Measurements from ENCODE around the gene RCOR1. TPM values are rescaled to one million over a fixed set of nuclear protein-coding genes. Genes with fewer than 3 reads are reported as not detected.

The RCOR1 gene
- total and polyA plus RNA-seq, 2 of the 8 experiments (the other 6 are each of a cell fraction or from before 2014, with no cell fraction given), result 12.3 to 26.3 TPM

DNA sequence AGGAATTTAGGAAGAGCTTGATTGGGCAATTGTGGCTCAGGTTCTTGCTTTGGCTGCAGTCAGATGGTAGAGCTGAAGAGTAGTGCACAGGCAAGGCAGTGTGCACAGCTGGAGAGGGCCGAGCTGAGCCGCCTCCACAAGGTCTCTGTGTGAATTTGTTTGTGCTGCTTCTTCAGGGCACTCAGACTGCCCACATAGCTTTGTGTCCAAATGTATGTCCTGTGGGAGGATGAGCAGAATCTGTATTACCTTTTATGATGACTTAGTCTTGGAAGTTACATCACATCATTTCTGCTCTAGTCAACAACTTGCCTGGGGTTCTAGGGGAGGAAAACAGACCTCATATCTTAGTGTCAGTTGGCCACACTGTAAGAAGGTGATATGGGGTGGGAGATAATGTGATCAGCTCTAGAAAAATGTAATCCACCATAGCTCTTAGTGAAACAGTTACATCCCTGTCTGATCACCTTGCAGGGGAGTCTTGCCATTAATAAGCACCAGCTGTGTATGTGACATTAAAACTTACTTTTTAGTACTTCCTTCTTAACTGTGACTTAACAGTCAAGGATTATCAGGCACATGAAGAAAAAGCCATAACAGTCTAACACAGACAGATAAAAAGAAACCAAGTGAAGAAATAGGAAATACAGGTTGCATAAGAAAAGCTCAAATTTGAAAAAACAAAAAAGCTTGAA, 53.4 kb downstream of the RCOR1 start:
- Histone ChIP-seq H3K9ac (replicated peaks in 1 of 4; ENCODE audit: extremely low read depth in 1 of 4, low read depth in 3 of 4, low read length in 3 of 4) (no peak overlapping the region), H3K23me2 (ENCODE audit: low read depth, low read length) (no peaks in the 10 kb centered on the region), H4K20me1 (replicated peaks in 1 of 2; ENCODE audit: control insufficient read depth in 1 of 2, insufficient read depth in 2 of 2, low read length in 2 of 2) (peaks cover 9 to 16% of the 10 kb centered on the region in 2 experiments), H3K56ac (replicated peaks; ENCODE audit: insufficient read length, low read depth, low read length) (no peak overlapping the region), H3K27ac (ENCODE audit: low read depth, low read length) (no peak overlapping the region), H2AFZ (ENCODE audit: low read length) (no peak overlapping the region), H3K4me1 (replicated peaks in 1 of 4; ENCODE audit: control insufficient read depth in 3 of 4, insufficient read depth in 4 of 4, low read length in 3 of 4) (peaks cover 0 to 12% (median 5%) of the 10 kb centered on the region in 4 experiments; a peak in 4 of 7 replicates), H2BK5ac (ENCODE audit: low read depth, low read length) (no peak overlapping the region), H3K36me3 (ENCODE audit: control insufficient read depth in 2 of 4, insufficient read depth in 4 of 4, low read length in 3 of 4) (no peaks in the 10 kb centered on the region), H3K9me3 (ENCODE audit: insufficient read depth in 2 of 2, low read depth in 1 of 2, low read length in 1 of 2) (no peaks in the 10 kb centered on the region), H2BK20ac (ENCODE audit: low read length) (no peak overlapping the region), H3K4me3 (ENCODE audit: extremely low read depth in 1 of 4, insufficient read depth in 2 of 4, low read depth in 3 of 4, low read length in 4 of 4) (no peak overlapping the region), H3K27me3 (replicated peaks in 1 of 4; ENCODE audit: control insufficient read depth in 3 of 4, extremely low read depth in 1 of 4, insufficient read depth in 3 of 4, low read length in 3 of 4) (no peaks in the 10 kb centered on the region), H2BK15ac (ENCODE audit: low read length) (no peak overlapping the region), H3K14ac (ENCODE audit: insufficient read length) (no peak overlapping the region), H4K8ac (ENCODE audit: extremely low read depth, insufficient read depth, low read length) (no peak overlapping the region), H3K23ac (ENCODE audit: insufficient read length) (no peak overlapping the region), H2BK120ac (replicated peaks; ENCODE audit: low read depth, low read length) (no peak overlapping the region), H3K79me2 (ENCODE audit: control insufficient read depth in 1 of 2, insufficient read depth in 2 of 2, low read length in 2 of 2) (peaks cover 13 to 94% of the 10 kb centered on the region in 2 experiments; a peak in 3 of 4 replicates), H3K18ac (ENCODE audit: extremely low read depth, low read length) (no peak overlapping the region), H2AK5ac (ENCODE audit: low read depth, low read length) (no peak overlapping the region), H4K5ac (ENCODE audit: insufficient read length, low read depth, low read length) (no peak overlapping the region), H3K79me1 (ENCODE audit: low read depth, low read length) (peaks cover 10% of the 10 kb centered on the region), H2BK12ac (ENCODE audit: low read depth, low read length) (no peak overlapping the region), H4K91ac (replicated peaks; ENCODE audit: insufficient read length, low read length) (no peak overlapping the region), H3K4me2 (ENCODE audit: insufficient read depth in 1 of 2, low read depth in 2 of 2, low read length in 2 of 2) (no peak overlapping the region), H3K4ac (replicated peaks; ENCODE audit: insufficient read length, low read depth, low read length) (no peak overlapping the region)
- CTCF ChIA-PET (ENCODE audit: partially characterized antibody), result interaction anchor here (0.9 to 4.0 kb wide), 4 partner anchors 10 to 51 kb away, joined by 3 to 18 read pairs (median 6); no protein-coding TSS in a partner anchor
- POLR2A ChIA-PET (ENCODE audit: partially characterized antibody), result interaction anchor here (1.1 to 1.7 kb wide), 2 partner anchors 9 to 16 kb away, joined by 5 to 8 read pairs; no protein-coding TSS in a partner anchor
- TF ChIP-seq RAD21 (IDR thresholded peaks at IDR 0.05 in 1 of 2, conservative IDR thresholded peaks at IDR 0.05 in 1 of 2; ENCODE audit: low read depth in 2 of 2, low read length in 2 of 2), result no peak
- WGBS, 2 experiments (ENCODE audit: extremely low coverage in 1 of 2, insufficient coverage in 1 of 2, insufficient read length in 1 of 2, insufficient replicate concordance in 2 of 2, low coverage in 1 of 2, low lambda C conversion rate in 2 of 2, missing lambda C conversion rate in 1 of 2), result 87% methylated on average over 2 of the region's 2 CpGs; no CpG with 5 or more reads in 1 of the 2 experiments
- FAIRE-seq, result no peak
- no peak for DNase-seq (ENCODE audit: low read depth in 1 of 2, low spot score in 2 of 2)
